Right atrium auricular region (tissue), 2 donors: Measurements from ENCODE around the gene OR6N2. TPM values are rescaled to one million over a fixed set of nuclear protein-coding genes. Genes with fewer than 3 reads are reported as not detected.

Source experiments
- DNase-seq: peaks from one replicate; pipeline ENCODE4 v3.0.0-alpha.2; 2019; ENCODE audit warnings: low spot score
- H3K27ac ChIP-seq, 2 donors: fragments of 200-600 bp; sonication (generic); 1 replicate in 1 of 2; 2 replicates in 1 of 2; pipeline ENCODE4 v1.5.1; 2016 to 2019
- H3K27me3 ChIP-seq, 2 donors: fragments of 200-600 bp; sonication (generic); one replicate each; pipeline versions ENCODE4 v1.5.1 to v1.6.0; 2017 to 2019
- H3K36me3 ChIP-seq: fragments of 200-600 bp; sonication (generic); one replicate; pipeline ENCODE4 v1.5.1; 2016
- H3K4me1 ChIP-seq, 2 donors: fragments of 200-600 bp; sonication (generic); one replicate each; pipeline versions ENCODE4 v1.5.1 to v1.6.0; 2017 to 2019
- H3K4me3 ChIP-seq, 2 donors: fragments of 200-600 bp; sonication (generic); 1 replicate in 1 of 2; 2 replicates in 1 of 2; pipeline ENCODE4 v1.5.1; 2017 to 2019; ENCODE audit warnings: mild to moderate bottlenecking in 1 of 2, moderate library complexity in 1 of 2
- H3K9me3 ChIP-seq, 2 donors: fragments of 200-600 bp; sonication (generic); one replicate each; pipeline ENCODE4 v1.5.1; 2019
- CTCF ChIP-seq, 2 donors: fragments of 200-600 bp; sonication (generic); IDR thresholded peaks; one replicate each; pipeline ENCODE4 v1.5.1; 2019; ENCODE audit warnings: antibody characterized with exemption in 2 of 2
- total RNA-seq, 2 donors: library from RNA; depleted of rRNA; stranded (reverse); fragments of >200 nt; gene quantifications; one replicate each; pipeline ENCODE4 v1.1.0, GENCODE V29; 2016

Gene OR6N2, protein sequence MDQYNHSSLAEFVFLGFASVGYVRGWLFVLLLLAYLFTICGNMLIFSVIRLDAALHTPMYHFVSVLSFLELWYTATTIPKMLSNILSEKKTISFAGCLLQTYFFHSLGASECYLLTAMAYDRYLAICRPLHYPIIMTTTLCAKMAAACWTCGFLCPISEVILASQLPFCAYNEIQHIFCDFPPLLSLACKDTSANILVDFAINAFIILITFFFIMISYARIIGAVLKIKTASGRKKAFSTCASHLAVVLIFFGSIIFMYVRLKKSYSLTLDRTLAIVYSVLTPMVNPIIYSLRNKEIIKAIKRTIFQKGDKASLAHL
- total RNA-seq: not detected

GRCh38 chr1:158781104-158781503 is at the start of gene OR6N2:
Gene OR6N2 (minus strand): TSS chr1:158781204. CDS start chr1:158777635, 3,569 bp downstream.
- Histone ChIP-seq H3K4me1 (no peaks in the 10 kb centered on the region), H3K27ac (no peak within 1 kb of the TSS), H3K27me3 (no peaks in the 10 kb centered on the region), H3K9me3 (no peaks in the 10 kb centered on the region), H3K36me3 (no peaks in the 10 kb centered on the region), H3K4me3 (no peak within 1 kb of the TSS)
- no peak for DNase-seq
- TF ChIP-seq CTCF (IDR thresholded peaks at IDR 0.05): no peak

DNA sequence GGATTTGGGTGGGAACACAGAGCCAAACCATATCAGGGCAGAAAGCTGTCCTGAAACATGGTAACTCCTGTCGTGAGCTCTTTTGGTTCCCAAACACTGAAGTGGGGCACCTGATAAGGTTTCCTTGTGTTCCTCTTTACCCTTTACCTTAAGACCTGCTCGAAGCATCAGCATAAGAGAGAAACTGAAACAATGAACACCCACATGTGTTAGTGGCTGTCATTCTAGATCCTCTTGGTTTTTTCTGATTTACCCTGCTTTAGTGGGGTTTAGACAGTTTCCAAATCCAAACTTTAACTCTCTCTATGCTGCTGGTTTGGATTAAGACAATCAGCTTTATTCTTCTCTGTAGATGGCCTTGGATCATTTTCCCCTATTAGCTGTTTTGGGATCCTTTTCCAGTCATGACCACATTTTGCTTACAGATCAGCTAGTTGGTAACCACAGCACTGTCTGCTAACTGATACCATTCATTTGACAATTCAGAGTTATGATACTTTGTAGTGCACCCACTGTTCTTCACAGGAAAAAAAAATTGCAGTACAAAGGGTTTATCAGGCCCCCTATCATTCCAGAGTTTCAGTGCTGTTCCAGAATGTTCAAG is 49.2 kb upstream of the OR6N2 start:
- DNase-seq: no peak
- no peaks in the 10 kb centered on the region for H3K9me3 ChIP-seq
- H3K4me1 ChIP-seq: no peaks in the 10 kb centered on the region
- H3K4me3 ChIP-seq: no peak overlapping the region
- no peaks in the 10 kb centered on the region for H3K36me3 ChIP-seq
- no peak overlapping the region for H3K27ac ChIP-seq
- no peak for TF ChIP-seq CTCF (IDR thresholded peaks at IDR 0.05)
- H3K27me3 ChIP-seq: no peaks in the 10 kb centered on the region

DNA sequence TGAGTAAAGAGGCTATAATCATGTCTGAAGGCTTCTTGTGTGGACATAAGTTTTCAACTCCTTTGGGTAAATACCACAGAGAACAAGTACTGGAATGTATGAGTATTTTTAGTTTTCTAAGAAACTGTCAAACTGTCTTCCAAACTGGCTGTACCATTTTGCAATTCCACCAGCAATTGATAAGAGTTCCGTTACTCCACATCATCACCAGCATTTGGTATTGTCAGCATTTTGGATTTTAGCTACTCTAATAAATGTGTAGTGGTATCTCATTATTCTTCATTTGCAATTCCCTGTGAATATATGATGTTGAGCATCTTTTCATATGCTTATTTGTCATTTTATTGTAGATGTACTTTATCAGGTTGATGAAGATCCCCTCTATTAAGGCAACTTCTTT is 40.7 kb upstream of the OR6N2 start:
- Histone ChIP-seq H3K36me3 (no peaks in the 10 kb centered on the region), H3K27ac (no peak overlapping the region), H3K9me3 (no peaks in the 10 kb centered on the region), H3K27me3 (no peaks in the 10 kb centered on the region), H3K4me3 (no peak overlapping the region), H3K4me1 (no peaks in the 10 kb centered on the region)
- TF ChIP-seq CTCF (IDR thresholded peaks at IDR 0.05): no peak
- no peak for DNase-seq

DNA sequence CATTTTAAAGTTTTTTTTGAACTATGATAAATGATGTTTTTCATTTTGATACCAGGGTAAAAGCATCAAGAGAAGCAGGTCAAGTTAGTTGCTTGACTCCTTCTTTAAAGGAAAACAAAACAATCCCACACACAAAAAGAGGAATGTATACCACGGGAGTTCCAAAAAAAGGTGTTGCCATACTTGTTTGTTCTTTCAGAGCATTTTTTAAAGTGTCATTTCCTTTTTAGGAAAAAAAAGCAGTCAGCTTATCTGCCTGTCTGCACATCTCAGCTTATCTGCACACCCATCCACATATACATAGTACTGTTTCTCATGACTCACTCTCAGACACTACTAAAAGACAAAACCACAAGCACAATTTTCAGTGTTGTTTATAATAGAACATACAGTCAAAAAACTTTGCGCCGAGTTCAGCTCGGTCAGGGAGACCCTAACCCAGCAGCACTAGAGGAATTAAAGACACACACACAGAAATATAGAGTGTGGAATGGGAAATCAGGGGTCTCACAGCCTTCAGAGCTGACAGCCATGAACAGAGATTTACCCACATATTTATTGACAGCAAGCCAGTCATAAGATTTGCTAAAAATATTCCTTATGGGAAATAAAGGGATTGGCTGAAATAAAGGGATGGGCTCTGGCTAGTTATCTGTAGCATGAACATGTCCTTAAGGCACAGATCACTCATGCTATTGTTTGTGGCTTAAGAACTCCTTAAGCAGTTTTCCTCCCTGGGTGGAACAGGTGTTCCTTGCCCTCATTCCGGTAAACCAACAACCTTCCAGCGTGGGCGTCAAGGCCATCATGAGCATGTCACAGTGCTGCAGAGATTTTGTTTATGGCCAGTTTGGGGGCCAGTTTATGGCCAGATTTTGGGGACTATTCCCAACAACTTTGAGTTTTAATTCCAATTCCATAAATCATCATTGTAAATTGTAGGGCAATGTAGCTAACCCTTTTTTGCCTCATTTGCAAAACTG is 38.7 kb upstream of the OR6N2 start:
- Histone ChIP-seq H3K27ac (no peak overlapping the region), H3K27me3 (no peaks in the 10 kb centered on the region), H3K4me3 (no peak overlapping the region), H3K4me1 (no peaks in the 10 kb centered on the region), H3K36me3 (no peaks in the 10 kb centered on the region), H3K9me3 (no peaks in the 10 kb centered on the region)
- no peak for DNase-seq
- no peak for TF ChIP-seq CTCF (IDR thresholded peaks at IDR 0.05)

DNA sequence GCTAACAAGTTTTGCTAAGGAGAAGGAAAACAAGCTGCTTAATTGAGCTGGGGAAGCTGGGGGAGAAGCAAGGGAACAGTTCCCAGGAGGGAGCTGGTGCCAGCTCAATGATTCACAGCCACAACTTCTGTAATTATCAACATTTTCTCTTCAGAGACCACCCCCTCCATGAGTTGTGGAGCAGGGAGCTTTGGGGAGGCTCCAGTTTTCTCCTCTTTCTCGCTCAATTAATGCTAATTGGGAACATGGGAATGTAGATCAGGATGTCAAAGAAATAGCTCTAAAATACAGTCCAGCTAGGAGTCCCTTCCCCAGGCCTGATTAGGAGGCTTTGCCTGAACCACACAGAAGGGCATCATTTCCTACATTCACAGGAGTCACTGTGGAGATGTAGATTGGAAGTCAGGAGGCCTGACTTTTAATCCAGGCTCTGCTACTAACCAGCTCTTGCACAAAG is 38.0 kb upstream of the OR6N2 start:
- Histone ChIP-seq H3K27ac (no peak overlapping the region), H3K27me3 (no peaks in the 10 kb centered on the region), H3K4me1 (no peaks in the 10 kb centered on the region), H3K36me3 (no peaks in the 10 kb centered on the region), H3K4me3 (no peak overlapping the region), H3K9me3 (no peaks in the 10 kb centered on the region)
- TF ChIP-seq CTCF (IDR thresholded peaks at IDR 0.05): no peak
- no peak for DNase-seq
